Kidney epithelial cell (primary cell): ENCODE data around the gene ISYNA1. TPM values are rescaled to one million over a fixed set of nuclear protein-coding genes. Genes with fewer than 3 reads are reported as not detected.

ENCODE experiments used
- DNase-seq: peaks from one replicate; pipeline ENCODE4 v3.0.0-alpha.2; 2010; ENCODE audit warnings: low read depth
- H3K27me3 ChIP-seq: 2 replicates; pipeline ENCODE4 v1.6.0; 2011; ENCODE audit warnings: low read length; ENCODE audit not compliant: control insufficient read depth, insufficient read depth
- H3K36me3 ChIP-seq: 2 replicates; pipeline ENCODE4 v1.5.1; 2011; ENCODE audit warnings: low read length; ENCODE audit not compliant: control insufficient read depth, insufficient read depth
- H3K4me3 ChIP-seq: 2 replicates; pipeline ENCODE4 v1.5.1; 2011; ENCODE audit warnings: low read depth, mild to moderate bottlenecking, control low read depth, low read length
- total RNA-seq: library from RNA; depleted of rRNA; stranded (reverse); fragments of >200 nt; gene quantifications from 2 replicates; pipeline ENCODE4 v1.2.3, GENCODE V29; 2015
- TF ChIP-seq, protein P1 (sequence below): IDR thresholded peaks from 2 replicates; pipeline ENCODE4 v1.5.1; 2011; ENCODE audit warnings: mild to moderate bottlenecking, moderate library complexity, low read length, control low read depth, inconsistent platforms; ENCODE audit not compliant: insufficient read depth, poor library complexity, severe bottlenecking

Gene ISYNA1
- total RNA-seq, 1 donor from 2014 or later, result 53.9 TPM

DNA sequence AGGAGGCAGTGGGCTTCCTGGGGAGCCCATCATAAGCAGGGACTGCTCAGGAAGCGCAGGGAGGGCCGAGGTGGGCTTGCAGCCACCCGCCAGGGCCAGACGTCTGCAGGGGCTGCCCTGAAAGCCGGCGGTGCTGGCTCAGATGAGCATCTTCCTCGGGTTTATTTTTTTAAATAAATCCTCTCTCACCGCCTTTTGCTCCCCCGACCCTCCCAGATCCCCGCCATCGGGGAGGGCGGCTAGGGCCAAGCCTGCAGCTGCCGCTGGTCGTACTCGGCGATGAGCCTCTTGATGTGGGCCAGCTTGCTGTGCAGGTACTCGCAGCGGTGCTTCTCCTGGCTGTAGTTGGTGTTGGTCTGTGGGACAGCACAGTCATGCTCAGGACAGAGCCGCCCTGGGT is 6.6 kb upstream of the ISYNA1 start:
- Histone ChIP-seq H3K27me3 (no peaks in the 10 kb centered on the region), H3K36me3 (no peaks in the 10 kb centered on the region), H3K4me3 (no peak overlapping the region)
- no peak for DNase-seq
- TF ChIP-seq, protein P1, sequence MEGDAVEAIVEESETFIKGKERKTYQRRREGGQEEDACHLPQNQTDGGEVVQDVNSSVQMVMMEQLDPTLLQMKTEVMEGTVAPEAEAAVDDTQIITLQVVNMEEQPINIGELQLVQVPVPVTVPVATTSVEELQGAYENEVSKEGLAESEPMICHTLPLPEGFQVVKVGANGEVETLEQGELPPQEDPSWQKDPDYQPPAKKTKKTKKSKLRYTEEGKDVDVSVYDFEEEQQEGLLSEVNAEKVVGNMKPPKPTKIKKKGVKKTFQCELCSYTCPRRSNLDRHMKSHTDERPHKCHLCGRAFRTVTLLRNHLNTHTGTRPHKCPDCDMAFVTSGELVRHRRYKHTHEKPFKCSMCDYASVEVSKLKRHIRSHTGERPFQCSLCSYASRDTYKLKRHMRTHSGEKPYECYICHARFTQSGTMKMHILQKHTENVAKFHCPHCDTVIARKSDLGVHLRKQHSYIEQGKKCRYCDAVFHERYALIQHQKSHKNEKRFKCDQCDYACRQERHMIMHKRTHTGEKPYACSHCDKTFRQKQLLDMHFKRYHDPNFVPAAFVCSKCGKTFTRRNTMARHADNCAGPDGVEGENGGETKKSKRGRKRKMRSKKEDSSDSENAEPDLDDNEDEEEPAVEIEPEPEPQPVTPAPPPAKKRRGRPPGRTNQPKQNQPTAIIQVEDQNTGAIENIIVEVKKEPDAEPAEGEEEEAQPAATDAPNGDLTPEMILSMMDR, result no peak

DNA sequence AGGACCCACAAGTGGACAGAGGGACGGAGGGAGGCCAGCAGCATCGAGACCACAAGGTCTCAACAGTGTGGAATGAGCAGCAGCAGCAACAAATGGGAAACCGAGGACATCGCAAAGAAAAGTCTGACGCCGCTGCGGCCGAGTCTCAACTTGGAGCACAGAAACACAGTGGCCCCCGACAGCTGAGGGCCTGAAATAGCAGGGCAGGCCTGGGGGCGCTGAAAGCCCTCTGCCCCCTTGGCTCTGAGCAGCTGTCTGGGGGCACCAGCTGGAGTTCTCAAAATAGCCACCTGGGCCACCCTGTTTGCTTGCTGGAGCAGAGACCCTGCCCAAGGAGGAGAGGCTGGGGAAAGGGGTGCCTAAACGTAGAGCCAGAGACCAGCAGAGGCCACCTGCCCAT is 5.9 kb upstream of the ISYNA1 start:
- H3K36me3 ChIP-seq, result no peaks in the 10 kb centered on the region
- TF ChIP-seq, protein P1, result no peak
- H3K4me3 ChIP-seq, result no peak overlapping the region
- no peak for DNase-seq
- H3K27me3 ChIP-seq, result no peaks in the 10 kb centered on the region

DNA sequence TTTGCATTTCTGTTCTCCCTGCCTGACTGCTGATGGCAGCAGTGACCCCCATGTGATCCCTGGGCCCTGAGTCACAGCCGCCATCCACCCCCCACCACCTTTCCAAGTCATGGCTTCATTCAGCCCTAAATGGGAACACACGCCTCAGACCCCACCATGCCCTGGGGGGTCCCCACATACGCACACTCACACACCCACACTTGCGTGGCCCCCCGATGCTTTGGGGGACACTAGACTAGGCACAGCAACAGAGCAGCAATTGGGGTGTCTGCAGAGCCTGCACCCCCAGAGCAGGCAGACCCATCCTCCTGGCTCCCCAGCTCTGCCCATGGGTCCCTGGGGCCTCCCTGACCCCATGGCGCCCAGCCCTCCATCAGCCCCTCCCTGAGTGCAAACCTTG is 5.5 kb upstream of the ISYNA1 start:
- H3K27me3 ChIP-seq, result no peaks in the 10 kb centered on the region
- TF ChIP-seq, protein P1, result no peak
- H3K36me3 ChIP-seq, result no peaks in the 10 kb centered on the region
- no peak for DNase-seq
- H3K4me3 ChIP-seq, result no peak overlapping the region

DNA sequence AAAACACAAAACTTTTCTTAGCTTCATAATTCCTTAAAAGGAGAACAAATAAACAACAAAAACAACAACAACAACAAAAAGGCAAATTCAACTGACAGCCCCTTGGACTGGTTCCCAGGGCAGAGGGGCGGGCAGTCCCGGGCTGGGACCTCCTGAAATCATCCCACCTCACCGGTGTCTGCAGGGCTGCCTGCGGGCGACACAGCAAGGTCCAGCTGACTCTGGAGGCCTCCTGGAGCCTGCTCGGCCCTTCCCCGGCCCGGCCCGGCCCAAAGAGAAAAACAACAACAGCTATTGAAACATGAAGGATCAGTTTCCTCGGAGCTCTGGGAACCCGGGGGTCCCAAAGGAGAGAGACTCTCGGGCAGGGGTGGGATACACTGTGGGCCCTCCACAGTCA is 5.0 kb upstream of the ISYNA1 start:
- no peak overlapping the region for H3K4me3 ChIP-seq
- no peaks in the 10 kb centered on the region for H3K27me3 ChIP-seq
- TF ChIP-seq, protein P1, result no peak
- no peak for DNase-seq
- no peaks in the 10 kb centered on the region for H3K36me3 ChIP-seq

DNA sequence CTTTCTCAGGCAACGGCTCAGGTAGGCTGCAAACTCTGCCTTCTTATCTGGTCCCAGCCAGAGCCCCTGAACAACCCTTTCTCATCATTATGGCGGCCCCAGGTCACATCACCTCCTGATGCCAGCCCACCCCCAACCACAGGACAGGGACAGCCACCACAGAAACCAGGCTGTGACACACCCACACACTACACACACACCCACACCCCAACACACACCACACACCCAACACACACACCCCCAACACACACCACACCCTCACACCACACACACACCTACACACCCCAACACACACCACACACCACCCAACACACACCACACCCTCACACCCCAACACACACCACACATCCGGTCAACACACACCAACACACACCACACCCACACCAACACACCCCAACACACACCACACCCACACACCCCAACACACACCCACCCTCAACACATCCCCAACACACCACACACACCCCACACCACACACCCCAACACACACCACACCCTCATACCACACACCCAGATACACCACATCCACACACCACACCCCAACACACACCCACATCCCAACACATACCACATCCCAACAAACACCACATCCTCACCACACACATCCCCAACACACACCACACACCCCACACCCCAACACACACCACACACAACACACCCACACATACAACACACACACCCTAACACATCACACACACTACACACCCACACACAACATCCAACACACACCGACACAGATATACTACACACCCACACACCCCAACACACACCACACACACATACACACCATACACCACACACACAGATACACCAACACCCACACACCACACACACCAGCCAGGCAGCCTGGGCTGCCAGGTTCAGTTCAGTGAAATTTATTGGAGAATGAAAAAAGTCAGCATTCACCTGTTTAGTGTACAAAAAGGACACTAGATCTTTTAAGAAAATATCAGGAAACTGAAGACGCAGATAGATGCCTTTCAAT is 4.2 kb upstream of the ISYNA1 start:
- Histone ChIP-seq H3K36me3 (no peaks in the 10 kb centered on the region), H3K27me3 (no peaks in the 10 kb centered on the region), H3K4me3 (no peak overlapping the region)
- no peak for DNase-seq
- TF ChIP-seq, protein P1, result no peak
